Endothelial cell of umbilical vein (primary cell): ENCODE measurements around the gene TIGD7. TPM values are rescaled to one million over a fixed set of nuclear protein-coding genes. Genes with fewer than 3 reads are reported as not detected.

ENCODE experiments used
- BruUV-seq: library from RNA; stranded (reverse); fragments of 400-500 nt; replicated peaks from 2 replicates; lab custom pipeline; 2021; lab: Mats Ljungman, UMichigan
- CTCF ChIA-PET: fragments of 300-600, 350-600 bp; sonication (Branson Sonifier 250); formaldehyde crosslinking; loops from one replicate; lab custom pipeline; 2021; ENCODE audit warnings: antibody characterized with exemption, inconsistent platforms; lab: Charles Lee
- POLR2A ChIA-PET: fragments of 300-600, 350-600 bp; sonication (Branson Sonifier 250); formaldehyde crosslinking; loops from one replicate; lab custom pipeline; 2021; ENCODE audit warnings: antibody characterized with exemption, inconsistent platforms; lab: Charles Lee
- DNase-seq: peaks from one replicate; pipeline ENCODE4 v3.0.0-alpha.2; 2011; ENCODE audit warnings: low read depth, low spot score
- FAIRE-seq: peaks from 2 replicates; lab custom pipeline; 2011; peaks lifted over from hg19 to GRCh38; lab: Jason Lieb, UNC
- H2AFZ ChIP-seq: 2 replicates; pipeline ENCODE4 v1.6.0; 2012; ENCODE audit warnings: low read depth, low read length, control low read depth, inconsistent platforms
- H3K27ac ChIP-seq: 2 replicates; pipeline ENCODE4 v1.5.1; 2011; ENCODE audit warnings: low read depth, mild to moderate bottlenecking, control low read depth, low read length, moderate library complexity; ENCODE audit not compliant: insufficient read depth
- H3K27me3 ChIP-seq, 2 experiments: 2 replicates each; pipeline versions ENCODE4 v1.6.0 to v1.6.1; 2011; ENCODE audit warnings: low read length in 2 of 2, mixed read lengths in 1 of 2; ENCODE audit not compliant: control insufficient read depth in 2 of 2, insufficient read depth in 2 of 2
- H3K36me3 ChIP-seq, 2 experiments: 2 replicates in 1 of 2; 3 replicates in 1 of 2; pipeline ENCODE4 v1.5.1; 2011; ENCODE audit warnings: low read length in 2 of 2, mild to moderate bottlenecking in 1 of 2, moderate library complexity in 1 of 2; ENCODE audit not compliant: control insufficient read depth in 2 of 2, insufficient read depth in 2 of 2; ENCODE audit errors: extremely low read depth in 1 of 2
- H3K4me1 ChIP-seq: 3 replicates; pipeline ENCODE4 v1.5.1; 2011; ENCODE audit warnings: mild to moderate bottlenecking, low read length; ENCODE audit not compliant: control insufficient read depth, insufficient read depth; ENCODE audit errors: extremely low read depth
- H3K4me2 ChIP-seq: 2 replicates; pipeline ENCODE4 v1.6.1; 2011; ENCODE audit warnings: low read length, control low read depth, mixed read lengths; ENCODE audit not compliant: insufficient read depth
- H3K4me3 ChIP-seq, 3 experiments: fragments of 200-600 bp in 1 of 3; sonication (generic), shearing (Covaris generic) in 1 of 3; replicated peaks in 1 of 3; 2 replicates each; pipeline ENCODE4 v1.5.1; 2011 to 2016; ENCODE audit warnings: control low read depth in 3 of 3, low read length in 3 of 3, mild to moderate bottlenecking in 2 of 3, inconsistent platforms in 1 of 3, low read depth in 1 of 3, moderate library complexity in 1 of 3; ENCODE audit not compliant: insufficient read depth in 1 of 3
- H3K79me2 ChIP-seq: 2 replicates; pipeline ENCODE4 v1.6.0; 2012; ENCODE audit warnings: low read length, inconsistent platforms; ENCODE audit not compliant: control insufficient read depth, insufficient read depth
- H3K9ac ChIP-seq: replicated peaks from 2 replicates; pipeline ENCODE3; 2011; ENCODE audit warnings: low read length, control low read depth; ENCODE audit not compliant: insufficient read depth; ENCODE audit errors: extremely low read depth
- H3K9me1 ChIP-seq: replicated peaks from 3 replicates; pipeline ENCODE4 v1.6.0; 2011; ENCODE audit warnings: mild to moderate bottlenecking, low read length; ENCODE audit not compliant: control insufficient read depth, insufficient read depth; ENCODE audit errors: extremely low read depth
- H3K9me3 ChIP-seq: replicated peaks from 2 replicates; pipeline ENCODE4 v1.5.1; 2012; ENCODE audit warnings: low read length, inconsistent platforms; ENCODE audit not compliant: control insufficient read depth, insufficient read depth
- H4K20me1 ChIP-seq: replicated peaks from 2 replicates; pipeline ENCODE3; 2011; ENCODE audit warnings: mild to moderate bottlenecking, low read length; ENCODE audit not compliant: control insufficient read depth, insufficient read depth; ENCODE audit errors: extremely low read depth
- EZH2 ChIP-seq: IDR thresholded peaks from 2 replicates; pipeline ENCODE4 v1.6.1; 2012; ENCODE audit warnings: borderline replicate concordance, low read depth, mild to moderate bottlenecking, moderate library complexity, low read length, inconsistent platforms; ENCODE audit not compliant: severe bottlenecking
- FOS ChIP-seq: IDR thresholded peaks from 2 replicates; pipeline ENCODE4 v1.6.1; 2011; ENCODE audit warnings: mild to moderate bottlenecking, low read length, moderate library complexity, borderline replicate concordance; ENCODE audit not compliant: insufficient read depth
- GATA2 ChIP-seq: IDR thresholded peaks from 2 replicates; pipeline ENCODE4 v1.7.0; 2011; ENCODE audit warnings: low read depth, mild to moderate bottlenecking, moderate library complexity, mixed read lengths, low read length; ENCODE audit not compliant: insufficient read length, insufficient read depth
- JUN ChIP-seq: IDR thresholded peaks from 2 replicates; pipeline ENCODE4 v1.6.1; 2011; ENCODE audit warnings: borderline replicate concordance, low read depth; ENCODE audit not compliant: insufficient read length, insufficient read depth
- MYC ChIP-seq: IDR thresholded peaks from one replicate; pipeline ENCODE4 v1.6.1; 2011; ENCODE audit warnings: mild to moderate bottlenecking, low read depth, low read length
- dilution Hi-C: fragments of 300-500 bp; cut with MboI; formaldehyde crosslinking; loops from one replicate; pipeline ENCODE4 v1.15.0; 2019; ENCODE audit warnings: low sequenced_read_pairs; ENCODE audit not compliant: extremely low pct_ligation_motif_present
- intact Hi-C: fragments of 100-400 bp; cut with micrococcal nuclease; formaldehyde crosslinking; loops from one replicate; pipeline ENCODE4 v1.10.0; 2022
- polyA plus RNA-seq, 4 experiments: library from polyadenylated mRNA; depleted of rRNA in 3 of 4; stranded (reverse) in 3 of 4; unstranded in 1 of 4; fragments of >200 nt; gene quantifications; 2 replicates each; pipeline versions ENCODE4 v1.2.1 to v1.2.3, GENCODE V29; 2011 to 2012; ENCODE audit warnings: missing spikeins in 1 of 4
- total RNA-seq: library from RNA; stranded (reverse); gene quantifications from 2 replicates; pipeline ENCODE4 v1.2.3, GENCODE V29; 2021
- TF ChIP-seq, protein P1 (sequence below): IDR thresholded peaks from 2 replicates; pipeline ENCODE4 v1.6.1; 2011; ENCODE audit not compliant: insufficient read depth, insufficient read length
- TF ChIP-seq, protein P2 (sequence below), 2 donors: IDR thresholded peaks; 1 replicate in 1 of 2; 2 replicates in 1 of 2; pipeline ENCODE4 v1.5.1; 2011; ENCODE audit warnings: low read length in 2 of 2, mild to moderate bottlenecking in 2 of 2, moderate library complexity in 2 of 2, control low read depth in 1 of 2, inconsistent platforms in 1 of 2, low read depth in 1 of 2; ENCODE audit not compliant: insufficient read depth in 1 of 2; ENCODE audit errors: extremely low read depth in 1 of 2

TIGD7 gene
- total and polyA plus RNA-seq, 2 donors (not counting 3 experiments of a cell fraction or from before 2014, with no cell fraction given), result 1.1 to 3.5 TPM

DNA sequence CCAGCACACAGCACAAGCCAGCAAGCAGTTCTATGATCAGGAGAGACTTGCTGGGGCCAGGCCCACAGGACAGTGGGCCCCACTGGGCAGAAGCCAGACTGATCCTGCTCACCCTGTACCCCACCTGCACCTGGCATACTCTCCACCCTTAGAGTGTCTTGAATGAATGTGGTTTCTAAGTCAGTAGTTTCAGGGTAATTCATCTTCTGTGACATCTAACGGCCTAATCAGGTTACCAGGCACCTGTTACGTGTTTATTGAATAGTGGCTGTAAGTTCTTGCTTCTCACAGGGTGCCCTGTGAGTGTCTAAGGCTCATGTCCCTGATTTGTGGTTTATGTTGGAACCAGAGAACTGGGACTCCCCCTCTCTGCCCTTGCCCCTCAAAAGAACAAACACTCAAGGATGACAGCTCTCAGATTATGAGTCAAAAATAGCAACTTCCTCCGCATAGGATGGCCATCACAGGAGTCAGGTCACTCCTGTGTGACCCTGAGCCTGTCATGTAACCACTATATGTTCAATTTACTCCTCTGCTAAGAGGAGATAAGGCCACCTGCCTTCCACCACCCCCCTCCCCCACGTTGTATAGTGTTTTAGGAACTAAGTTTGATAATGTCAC is 43.4 kb upstream of the TIGD7 start:
- Histone ChIP-seq H3K36me3 (no peaks in the 10 kb centered on the region), H3K9ac (no peak overlapping the region), H3K4me1 (no peaks in the 10 kb centered on the region), H3K27ac (no peak overlapping the region), H3K4me2 (no peak overlapping the region), H4K20me1 (no peaks in the 10 kb centered on the region), H3K27me3 (peaks cover 0 to 3% of the 10 kb centered on the region in 2 experiments), H3K79me2 (no peaks in the 10 kb centered on the region), H3K4me3 (no peak overlapping the region), H2AFZ (no peak overlapping the region), H3K9me3 (no peaks in the 10 kb centered on the region), H3K9me1 (no peaks in the 10 kb centered on the region)
- TF ChIP-seq FOS (no peak), EZH2 (no peak), MYC (no peak), GATA2 (no peak), JUN (no peak)
- TF ChIP-seq, protein P1, sequence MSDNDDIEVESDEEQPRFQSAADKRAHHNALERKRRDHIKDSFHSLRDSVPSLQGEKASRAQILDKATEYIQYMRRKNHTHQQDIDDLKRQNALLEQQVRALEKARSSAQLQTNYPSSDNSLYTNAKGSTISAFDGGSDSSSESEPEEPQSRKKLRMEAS, result no peak
- TF ChIP-seq, protein P2, sequence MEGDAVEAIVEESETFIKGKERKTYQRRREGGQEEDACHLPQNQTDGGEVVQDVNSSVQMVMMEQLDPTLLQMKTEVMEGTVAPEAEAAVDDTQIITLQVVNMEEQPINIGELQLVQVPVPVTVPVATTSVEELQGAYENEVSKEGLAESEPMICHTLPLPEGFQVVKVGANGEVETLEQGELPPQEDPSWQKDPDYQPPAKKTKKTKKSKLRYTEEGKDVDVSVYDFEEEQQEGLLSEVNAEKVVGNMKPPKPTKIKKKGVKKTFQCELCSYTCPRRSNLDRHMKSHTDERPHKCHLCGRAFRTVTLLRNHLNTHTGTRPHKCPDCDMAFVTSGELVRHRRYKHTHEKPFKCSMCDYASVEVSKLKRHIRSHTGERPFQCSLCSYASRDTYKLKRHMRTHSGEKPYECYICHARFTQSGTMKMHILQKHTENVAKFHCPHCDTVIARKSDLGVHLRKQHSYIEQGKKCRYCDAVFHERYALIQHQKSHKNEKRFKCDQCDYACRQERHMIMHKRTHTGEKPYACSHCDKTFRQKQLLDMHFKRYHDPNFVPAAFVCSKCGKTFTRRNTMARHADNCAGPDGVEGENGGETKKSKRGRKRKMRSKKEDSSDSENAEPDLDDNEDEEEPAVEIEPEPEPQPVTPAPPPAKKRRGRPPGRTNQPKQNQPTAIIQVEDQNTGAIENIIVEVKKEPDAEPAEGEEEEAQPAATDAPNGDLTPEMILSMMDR (IDR thresholded peaks at IDR 0.05; ENCODE audit: extremely low read depth in 1 of 2, insufficient read depth in 1 of 2, low read depth in 1 of 2, low read length in 2 of 2), result no peak
- DNase-seq (no peak), FAIRE-seq (no peak)
- ChIA-PET CTCF (no interaction called here), POLR2A (no interaction called here)
- no TSS peak for BruUV-seq
- intact Hi-C loops, result no loop called here
- dilution Hi-C loops, result no loop called here
